HG03196 (cell line): Measurements from ENCODE around the gene IFI27L1.
A peak's percentile ranks its signal among the peaks of the same experiment; 100 is the strongest.
"Not testable (repeated sequence)": the region's sequence is repeated elsewhere in the genome, so short reads cannot be mapped to it uniquely, and the experiment has no call there.

Experiments
- ATAC-seq: cut with Tn5 transposase; IDR thresholded peaks from one replicate; pipeline ENCODE4 v1.9.1; 2021; ENCODE audit not compliant: unreplicated experiment

Gene IFI27L1

DNA sequence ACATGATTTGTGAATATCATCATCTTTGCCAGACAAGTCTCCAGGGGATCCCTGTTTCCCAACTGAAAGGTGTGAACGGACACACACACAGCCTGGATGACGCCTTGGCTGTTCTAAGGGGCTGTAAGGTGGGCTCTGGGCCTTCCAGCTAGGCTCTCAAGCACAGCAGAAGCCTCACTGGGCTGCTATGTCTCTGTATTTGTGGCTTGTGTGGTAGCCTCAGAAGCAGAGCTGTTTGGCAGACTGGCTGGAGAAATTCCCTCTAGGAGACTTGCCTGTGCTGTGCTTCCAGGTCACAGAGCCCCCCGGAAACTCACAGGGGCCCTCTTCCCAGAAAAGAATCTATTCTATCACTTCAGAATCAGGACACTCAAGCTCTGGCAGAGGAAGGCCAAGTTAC lies 33.5 kb upstream of the IFI27L1 start:
- no peak for ATAC-seq

DNA sequence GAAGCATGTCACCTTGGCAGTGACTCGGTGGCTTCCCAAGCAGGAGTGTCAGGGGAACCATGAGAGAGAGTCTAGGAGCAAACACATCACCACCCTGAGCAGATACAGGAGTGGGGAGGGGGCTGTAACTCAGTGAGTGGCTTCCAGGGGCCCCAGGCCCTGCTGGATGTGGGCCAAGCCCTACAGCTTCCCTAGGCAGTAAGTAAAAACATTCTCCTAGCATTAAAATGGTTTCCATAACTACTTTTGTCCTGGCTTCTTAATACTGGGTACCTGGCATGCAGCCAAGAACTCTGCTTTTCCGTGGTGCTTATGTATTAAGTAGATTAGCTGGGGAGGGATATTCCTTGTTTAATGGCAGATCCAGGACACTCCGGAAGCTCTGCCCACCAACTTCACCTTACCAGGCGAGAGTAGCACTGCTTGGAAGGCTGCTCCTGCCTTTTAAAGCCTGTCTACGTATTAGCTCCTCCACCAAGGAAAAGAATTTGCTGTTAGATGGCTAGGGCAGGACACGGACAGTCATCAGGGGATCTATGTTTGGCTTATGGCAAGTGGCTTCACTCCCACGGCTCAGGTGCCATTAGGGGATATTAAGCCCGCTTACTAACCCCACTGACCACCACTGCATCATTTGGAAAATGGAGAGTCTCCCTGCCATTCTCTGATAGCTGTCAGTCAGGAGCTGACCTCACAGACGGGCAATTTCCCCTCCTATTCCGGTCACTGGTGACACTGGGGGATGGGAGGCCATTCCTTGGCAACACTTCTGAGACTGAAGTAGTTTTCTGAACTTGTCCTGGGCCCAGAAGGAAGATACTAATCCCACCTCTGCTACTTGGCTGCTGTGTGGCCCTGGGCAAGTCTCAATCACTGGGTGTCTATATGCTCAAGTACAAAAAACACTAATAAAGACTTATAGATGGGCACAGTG lies 32.2 kb upstream of the IFI27L1 start:
- no peak for ATAC-seq

DNA sequence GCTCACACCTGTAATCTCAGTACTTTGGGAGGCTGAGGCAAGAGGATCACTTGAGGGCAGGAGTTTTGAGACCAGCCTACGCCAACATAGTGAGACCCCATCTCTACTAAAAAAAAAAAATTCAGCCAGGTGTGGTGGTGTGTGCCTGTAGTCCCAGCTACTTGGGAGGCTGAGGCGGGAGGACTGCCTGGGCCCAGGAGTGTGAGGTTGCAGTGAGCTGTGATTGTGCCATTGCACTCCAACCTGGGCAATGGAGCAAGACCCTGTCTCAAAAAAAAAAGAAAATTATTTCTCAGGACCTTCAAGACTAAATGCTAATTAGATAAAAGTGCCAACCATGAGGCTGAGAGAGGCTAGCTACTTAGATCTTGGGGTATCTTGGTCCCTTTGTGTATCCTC lies 31.5 kb upstream of the IFI27L1 start:
- ATAC-seq = no peak

DNA sequence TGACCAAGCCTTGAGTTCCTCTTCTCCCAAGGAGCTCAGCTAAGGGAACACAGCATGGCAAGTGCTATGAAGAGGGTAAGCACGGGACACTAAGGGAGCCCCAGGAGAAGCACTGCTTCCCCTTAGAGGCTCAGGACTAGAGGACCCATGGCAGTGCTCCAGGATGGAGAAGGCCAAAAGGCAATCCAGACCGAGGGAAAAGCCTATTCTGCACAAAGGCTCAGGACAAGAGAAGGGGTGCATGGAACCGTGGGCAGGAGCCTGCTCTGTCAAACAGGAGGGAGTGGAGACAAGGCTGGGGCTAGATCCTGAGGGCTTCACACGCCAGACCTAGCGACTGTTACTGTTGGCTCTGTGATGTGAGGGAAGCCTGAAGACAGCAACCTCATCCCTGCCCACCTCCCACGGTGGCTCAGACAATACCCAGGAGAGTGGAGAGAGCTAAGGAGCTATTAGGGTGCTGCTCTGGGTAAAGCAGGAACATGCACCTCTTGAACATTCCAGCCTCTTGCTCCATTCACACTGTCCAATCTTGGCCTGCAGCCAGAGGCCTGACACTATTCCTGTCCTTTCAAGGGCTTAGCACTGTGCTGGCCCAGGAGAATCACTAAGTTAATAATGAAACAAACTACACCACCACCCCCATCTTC lies 30.8 kb upstream of the IFI27L1 start:
- ATAC-seq = no peak

DNA sequence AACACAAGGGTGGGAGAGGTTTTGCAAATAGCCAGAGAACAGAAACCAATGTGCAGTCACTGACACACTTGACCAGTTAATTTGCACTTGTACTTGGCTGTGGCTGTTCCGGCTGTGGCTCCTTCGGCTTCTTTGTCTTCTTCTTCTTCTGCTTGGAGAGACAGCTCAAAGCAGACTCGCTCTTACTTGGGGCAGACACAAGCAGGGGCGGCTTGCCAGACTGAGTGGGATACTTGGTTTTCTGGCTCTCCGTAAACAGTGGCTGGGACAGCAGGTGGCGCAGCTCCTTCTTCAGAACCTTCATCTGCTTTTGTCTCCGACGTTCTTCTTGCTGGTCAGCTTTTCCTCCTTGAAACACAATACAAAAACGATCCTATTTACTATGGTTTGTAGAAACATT lies 30.0 kb upstream of the IFI27L1 start:
- ATAC-seq = no peak

DNA sequence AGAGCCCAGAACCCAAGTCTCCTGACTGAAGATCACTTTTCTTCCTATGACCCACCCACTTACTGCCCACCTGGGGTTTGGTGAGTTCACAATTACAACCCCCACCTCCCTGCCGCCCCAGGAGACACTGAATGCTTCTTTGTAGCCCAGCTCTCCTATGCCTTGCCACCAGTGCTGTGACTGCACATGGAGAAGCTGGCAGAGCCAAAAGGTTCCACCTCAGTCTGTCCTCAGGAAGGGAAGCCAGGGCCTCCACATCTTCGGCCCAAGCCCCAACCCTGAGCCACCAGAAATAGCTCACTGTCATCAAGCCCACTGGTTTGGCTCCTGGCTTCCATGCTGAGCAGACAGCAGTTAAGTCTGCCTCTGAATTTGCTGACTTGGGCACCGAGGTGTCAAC lies 29.3 kb upstream of the IFI27L1 start:
- no peak for ATAC-seq

DNA sequence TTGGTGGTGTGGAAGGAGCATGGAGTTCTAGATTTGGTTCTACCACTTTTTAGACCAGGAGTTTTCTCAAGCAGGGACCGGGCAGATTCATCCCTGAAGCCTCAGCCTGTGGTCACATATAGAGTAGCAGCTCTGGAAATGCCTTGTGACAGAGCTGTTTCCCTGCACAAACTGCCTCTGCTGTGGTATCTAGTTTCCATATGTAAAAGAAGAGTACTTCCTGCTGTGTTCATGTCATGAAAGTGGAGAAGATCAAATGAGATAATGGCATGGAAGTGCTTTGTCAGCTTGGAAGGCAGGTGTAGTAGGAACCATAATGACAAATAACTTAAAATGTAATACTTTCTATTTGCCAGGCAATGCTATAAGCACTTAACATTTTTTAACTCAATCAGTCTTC lies 28.9 kb upstream of the IFI27L1 start:
- no peak for ATAC-seq

DNA sequence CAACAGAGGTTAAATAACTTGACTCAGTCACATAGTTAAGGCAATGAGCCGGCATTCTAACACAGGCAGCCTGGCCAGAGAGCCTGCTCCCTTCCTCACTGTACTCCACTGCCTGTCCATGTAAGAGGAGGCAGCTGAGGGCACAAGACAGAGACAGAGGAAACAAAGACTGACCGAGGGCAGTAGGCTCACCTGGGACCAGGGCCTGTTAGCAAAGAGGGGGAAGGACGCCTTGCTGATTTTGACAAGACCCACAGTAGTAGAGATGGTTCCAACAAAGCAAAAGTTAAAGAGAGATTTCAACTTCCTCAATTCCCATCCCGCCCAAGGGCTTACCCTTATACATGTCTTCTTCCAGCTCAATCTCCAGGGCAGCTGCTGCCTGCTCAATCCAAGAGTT lies 28.4 kb upstream of the IFI27L1 start:
- ATAC-seq = no peak

DNA sequence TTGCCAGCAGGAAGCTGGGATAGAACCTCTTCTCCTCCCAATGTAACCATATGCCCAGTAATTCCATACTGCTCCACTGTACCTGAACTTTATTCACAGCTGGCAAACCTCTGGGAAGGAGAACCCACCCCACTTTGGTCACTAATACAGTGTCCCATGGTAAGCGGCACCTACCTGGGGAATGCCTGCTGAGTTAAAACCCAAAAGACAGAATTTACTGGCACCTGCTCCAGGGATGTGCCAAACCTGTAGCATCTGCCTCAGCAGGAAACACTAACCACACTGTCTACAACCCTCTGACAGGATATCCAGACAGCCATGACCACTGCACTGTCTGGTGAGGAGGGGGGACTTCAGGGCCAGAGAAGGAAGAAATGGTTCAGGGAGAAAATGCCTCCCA lies 26.7 kb upstream of the IFI27L1 start:
- no peak for ATAC-seq

DNA sequence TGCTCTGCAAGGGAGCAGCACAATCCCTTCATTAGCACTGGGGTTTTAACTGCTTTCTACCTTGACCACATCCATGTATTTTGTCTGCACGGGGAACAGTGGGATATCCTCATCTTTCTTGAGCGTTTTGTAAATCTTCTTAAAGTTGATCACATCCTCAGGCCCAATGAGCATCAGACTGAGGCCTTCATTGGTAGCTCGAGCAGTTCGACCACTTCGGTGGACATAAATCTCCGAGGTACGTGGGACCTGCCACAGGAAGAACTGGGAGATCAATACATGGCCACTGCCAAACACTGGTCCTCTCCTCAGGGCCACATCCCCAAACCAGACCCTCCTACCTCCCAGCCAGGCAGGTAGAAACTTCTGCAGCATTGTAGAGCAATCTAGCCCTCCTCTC lies 26.2 kb upstream of the IFI27L1 start:
- ATAC-seq = no peak

DNA sequence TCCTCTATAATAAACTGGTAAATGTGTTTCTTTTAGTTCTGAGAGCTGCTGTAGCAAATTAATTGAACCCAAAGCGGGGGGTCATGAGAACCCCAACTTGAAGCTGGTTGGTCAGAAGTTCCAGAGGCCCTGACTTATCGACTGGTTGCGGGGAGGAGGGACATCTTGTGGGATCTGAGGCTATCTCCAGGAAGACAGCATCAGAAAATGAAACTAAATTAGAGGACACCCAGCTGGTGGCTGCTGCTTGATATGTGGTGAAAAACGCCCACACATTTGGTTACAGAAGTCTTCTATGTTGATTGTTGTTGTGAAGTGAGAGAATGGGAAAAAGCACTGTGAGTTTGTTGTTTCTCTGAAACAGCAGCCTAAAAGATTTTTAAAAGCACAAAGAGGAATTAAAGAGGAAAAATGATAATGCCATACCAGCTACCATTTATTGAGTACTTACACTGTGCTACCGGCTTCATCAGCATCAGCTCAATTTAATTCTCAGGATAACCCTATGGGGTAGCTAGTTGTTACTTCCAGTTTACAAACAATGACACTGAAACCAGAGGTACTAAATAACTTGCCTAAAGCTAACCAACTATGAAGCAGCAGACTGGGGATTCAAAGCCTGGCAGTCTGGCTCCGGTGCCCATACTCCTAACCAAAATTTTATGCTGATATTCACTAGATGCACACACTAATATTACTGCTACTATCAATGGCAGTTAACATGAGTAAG lies 24.4 kb upstream of the IFI27L1 start:
- ATAC-seq = peak; percentile 63

DNA sequence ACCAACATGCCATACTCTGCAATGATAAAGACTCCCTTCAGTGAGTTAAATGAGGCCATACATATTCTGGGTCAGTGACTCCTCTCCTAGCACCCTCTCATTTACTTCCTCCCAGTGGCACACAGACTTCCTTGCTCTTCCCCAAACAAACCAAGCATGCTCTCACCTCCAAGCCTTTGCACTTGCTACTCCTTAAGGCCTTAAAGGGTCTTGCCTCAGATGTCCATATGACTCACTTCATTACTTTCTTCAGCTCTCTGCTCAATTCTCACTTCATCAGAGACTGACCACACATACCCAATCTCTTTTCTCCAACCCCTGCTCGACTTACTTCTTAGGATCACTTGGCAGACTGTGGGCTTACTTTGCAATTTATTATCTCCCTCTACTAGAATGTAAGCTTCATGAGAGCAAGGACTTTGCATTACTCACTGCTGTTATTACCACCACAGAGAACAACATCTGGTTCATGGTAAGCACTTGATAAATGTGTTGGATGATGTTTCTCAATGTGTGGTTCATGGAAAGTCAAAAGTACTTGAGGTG lies 22.9 kb upstream of the IFI27L1 start:
- no peak for ATAC-seq

DNA sequence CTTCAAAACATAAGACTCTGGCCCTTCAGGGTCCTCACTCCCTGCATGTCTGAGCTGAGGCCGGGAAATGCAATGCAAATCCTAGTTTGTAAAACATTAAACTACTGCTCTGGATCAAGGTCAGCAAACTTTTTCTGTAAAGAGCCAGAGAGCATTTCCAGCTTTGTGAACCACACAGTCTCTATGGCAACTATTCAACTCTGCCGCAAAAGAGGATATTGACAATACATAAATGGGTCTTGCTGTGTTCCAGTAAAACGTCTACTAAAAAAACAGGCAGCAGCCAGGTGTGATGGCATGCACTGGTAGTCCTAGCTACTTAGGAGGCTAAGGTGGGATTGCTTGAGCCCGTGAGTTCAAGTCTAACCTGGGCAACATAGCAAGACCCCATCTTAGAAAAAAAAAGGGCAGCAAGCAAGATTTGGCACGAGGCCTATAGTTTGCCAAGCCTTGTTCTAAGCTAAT lies 22.4 kb upstream of the IFI27L1 start:
- ATAC-seq = no peak

DNA sequence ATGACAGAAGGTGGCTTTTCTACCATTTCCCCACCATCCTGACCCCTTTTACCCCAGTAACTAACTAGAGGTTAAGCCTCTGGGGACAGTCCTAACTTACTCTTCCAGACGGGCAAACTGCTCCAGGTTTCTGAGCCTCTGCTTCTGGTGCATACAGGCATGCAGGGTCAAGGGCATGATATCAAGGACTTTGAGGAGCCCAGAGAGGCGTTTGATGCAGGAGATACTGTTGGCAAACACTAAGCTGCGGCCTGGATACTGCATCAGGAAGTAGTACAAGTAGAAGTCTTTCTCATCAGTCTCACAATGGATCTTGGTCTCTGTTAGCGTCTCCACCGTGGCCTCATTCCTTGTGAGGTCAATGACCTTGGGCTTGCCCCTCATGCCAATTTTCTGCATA lies 21.1 kb upstream of the IFI27L1 start:
- ATAC-seq = no peak

DNA sequence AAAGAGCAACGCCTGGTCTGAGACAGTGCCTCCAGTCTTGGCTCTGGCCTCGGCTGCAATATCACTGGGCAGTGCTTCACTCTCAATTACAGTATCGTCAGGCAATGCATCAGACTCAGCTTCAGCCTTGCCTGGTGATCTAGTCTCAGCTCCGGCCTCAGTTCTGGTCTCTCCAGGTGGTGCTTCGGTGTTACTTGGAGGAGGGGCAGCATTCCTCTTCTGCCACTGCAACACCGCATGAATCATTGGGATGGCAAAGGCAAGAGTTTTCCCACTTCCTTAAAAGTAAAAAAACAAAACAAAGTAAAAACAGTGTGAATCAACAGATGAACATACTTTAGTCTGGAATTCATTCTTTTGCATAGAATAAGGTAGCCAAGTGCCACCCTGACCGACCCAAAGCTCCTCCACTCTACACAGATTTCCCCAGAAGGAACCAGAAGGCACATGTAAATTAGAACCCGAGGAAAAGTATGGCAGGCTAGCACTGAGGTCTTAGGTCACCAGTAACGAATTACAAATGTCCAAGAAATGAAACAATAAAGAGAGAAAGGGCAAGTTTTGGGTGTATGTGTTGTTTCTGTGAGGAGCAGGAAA lies 18.7 kb upstream of the IFI27L1 start:
- ATAC-seq = no peak

DNA sequence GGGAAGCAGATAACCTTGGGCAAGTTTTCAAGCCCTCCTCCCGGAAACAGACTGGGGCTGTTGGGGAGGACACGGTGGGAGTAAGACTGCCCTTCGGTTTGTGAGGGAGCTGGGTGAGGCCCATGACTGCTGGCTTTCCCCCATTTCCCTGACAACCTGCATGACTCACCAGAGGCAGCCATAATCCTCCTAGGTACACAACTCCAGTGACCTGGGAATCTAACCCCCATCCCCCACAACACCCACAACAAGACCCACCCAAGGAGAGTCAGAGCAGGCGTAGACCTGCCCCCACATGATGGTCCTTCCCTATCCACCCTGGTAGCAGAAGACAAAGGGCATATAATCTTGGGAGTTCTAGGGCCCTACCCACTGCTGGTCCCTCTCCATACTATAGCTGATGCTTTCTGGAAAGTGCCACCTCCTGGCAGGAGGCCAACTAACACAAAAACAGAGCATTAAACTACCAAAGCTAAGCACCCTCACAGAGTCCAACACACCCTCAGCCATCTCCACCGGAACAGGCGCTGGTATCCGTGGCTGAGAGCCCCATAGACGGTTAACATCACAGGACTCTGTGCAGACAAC lies 14.9 kb upstream of the IFI27L1 start:
- ATAC-seq = no peak

DNA sequence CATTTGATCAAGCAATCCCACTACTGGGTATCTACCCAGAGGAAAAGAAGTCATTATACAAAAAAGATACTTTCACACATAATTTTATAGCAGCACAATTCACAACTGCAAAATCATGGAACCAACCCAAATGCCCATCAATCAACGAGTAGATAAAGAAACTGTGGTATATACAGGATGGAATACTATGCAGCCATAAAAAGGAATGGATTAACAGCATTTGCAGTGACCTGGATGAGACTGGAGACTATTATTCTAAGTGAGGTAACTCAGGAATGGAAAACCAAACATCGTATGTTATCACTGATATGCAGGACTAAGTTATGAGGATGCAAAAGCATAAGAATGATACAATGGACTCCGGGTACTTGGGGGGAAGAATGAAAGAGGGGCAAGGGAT lies 9.0 kb upstream of the IFI27L1 start:
- ATAC-seq = not testable (repeated sequence)

DNA sequence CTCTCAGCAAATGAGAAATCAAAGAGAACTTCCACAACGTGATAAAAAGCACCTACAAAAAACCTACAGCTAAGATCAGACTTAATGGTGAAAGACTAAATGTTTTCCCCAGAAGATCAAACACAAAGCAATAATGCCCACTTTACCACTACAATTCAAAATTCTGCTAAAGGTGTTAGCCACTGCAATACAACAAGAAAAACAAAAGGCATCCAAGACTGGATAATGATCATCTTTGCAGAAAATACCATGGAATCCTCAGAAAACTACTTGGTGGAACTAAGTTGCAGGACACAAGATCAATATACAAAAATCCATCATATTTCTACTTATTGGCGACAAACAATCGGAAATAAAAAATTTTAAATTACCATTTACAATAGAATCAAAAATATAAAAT lies 6.6 kb upstream of the IFI27L1 start:
- no peak for ATAC-seq

DNA sequence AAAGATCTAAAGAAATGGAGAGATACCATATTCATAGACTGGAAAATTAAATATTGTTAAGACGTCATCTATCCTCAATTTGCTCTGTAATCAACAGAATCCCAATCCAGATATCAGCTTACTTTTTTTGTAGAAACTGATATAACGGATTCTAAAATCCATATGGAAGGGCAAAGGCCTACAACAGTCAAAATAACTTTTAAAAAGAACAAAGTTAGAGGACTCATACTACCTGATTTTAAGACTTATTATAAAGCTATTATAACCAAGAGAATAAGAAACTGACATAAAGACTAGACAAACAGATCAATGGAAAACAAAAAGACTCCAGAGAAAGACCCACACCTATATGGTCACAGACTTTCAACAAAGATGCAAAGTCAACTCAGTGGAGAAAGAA lies 6.1 kb upstream of the IFI27L1 start:
- no peak for ATAC-seq

DNA sequence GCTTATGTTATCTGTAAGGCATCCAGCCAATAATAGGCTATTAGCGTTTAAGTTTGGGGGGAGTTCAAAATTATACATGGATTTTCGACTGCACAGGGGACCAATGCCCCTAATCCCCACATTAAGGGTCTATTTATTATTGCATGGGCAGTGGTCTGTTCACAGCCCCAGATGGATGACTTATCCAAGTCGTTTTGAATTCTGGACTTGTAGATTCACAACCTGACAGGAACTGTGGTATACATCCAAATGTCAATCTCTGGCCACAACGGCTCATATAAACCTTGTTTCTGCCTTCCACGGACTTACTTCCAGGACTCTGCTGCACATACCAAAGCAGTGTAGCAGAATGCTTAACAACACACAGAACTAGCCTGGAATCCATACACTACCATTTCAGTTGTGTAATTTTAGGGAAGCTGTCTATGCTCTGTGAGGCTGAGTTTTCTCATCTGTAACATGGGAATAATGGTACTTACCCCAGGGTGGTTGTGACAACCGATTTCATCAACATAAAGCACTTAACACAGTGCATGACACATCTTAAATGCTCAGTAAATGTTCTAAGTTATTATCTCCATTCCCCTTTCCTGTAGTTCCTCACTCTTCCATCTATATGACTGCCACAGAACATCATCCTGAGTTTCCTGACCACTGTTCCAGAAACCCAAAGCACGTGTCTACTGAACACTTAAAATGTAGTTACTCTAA lies 3.8 kb upstream of the IFI27L1 start:
- ATAC-seq = no peak
